Ishikawa (cell line): ENCODE measurements around the gene TP53BP1.

Experiments used
- CEBPB ChIP-seq: IDR thresholded peaks from 2 replicates; pipeline ENCODE4 v1.6.1; 2012
- CREB1 ChIP-seq: IDR thresholded peaks from 2 replicates; pipeline ENCODE4 v1.6.1; 2012; ENCODE audit warnings: low read depth
- EGR1 ChIP-seq: IDR thresholded peaks from 2 replicates; pipeline ENCODE4 v1.6.1; 2012
- EP300 ChIP-seq: IDR thresholded peaks from 2 replicates; pipeline ENCODE4 v1.6.1; 2012; ENCODE audit warnings: borderline replicate concordance
- FOXM1 ChIP-seq: IDR thresholded peaks from 2 replicates; pipeline ENCODE4 v1.6.1; 2012; ENCODE audit warnings: low read depth, borderline replicate concordance
- MAX ChIP-seq: IDR thresholded peaks from 2 replicates; pipeline ENCODE4 v1.6.1; 2012
- NFIC ChIP-seq: IDR thresholded peaks from 2 replicates; pipeline ENCODE4 v1.6.1; 2012
- RAD21 ChIP-seq: IDR thresholded peaks from 2 replicates; pipeline ENCODE4 v1.6.1; 2012; ENCODE audit warnings: low read depth
- REST ChIP-seq: IDR thresholded peaks from 2 replicates; pipeline ENCODE4 v1.6.1; 2012; ENCODE audit warnings: low read depth, mild to moderate bottlenecking
- TAF1 ChIP-seq: IDR thresholded peaks from 2 replicates; pipeline ENCODE4 v1.6.1; 2012; ENCODE audit warnings: low read depth, mild to moderate bottlenecking
- TCF12 ChIP-seq: IDR thresholded peaks from 2 replicates; pipeline ENCODE4 v1.6.1; 2012; ENCODE audit warnings: low read depth
- TEAD4 ChIP-seq: IDR thresholded peaks from 2 replicates; pipeline ENCODE4 v1.6.1; 2012
- USF1 ChIP-seq: IDR thresholded peaks from 2 replicates; pipeline ENCODE4 v1.6.1; 2012
- YY1 ChIP-seq: IDR thresholded peaks from 2 replicates; pipeline ENCODE4 v1.6.1; 2012; ENCODE audit warnings: low read depth
- ZBTB7A ChIP-seq: IDR thresholded peaks from 2 replicates; pipeline ENCODE4 v1.6.1; 2012; ENCODE audit warnings: low read depth

TP53BP1 gene

GRCh38 chr15:43531018-43531670, 38.2 kb upstream of the TP53BP1 start:
- no peak for TF ChIP-seq TAF1
- TF ChIP-seq NFIC, result no peak
- no peak for TF ChIP-seq TCF12
- no peak for TF ChIP-seq CEBPB
- no peak for TF ChIP-seq REST

GRCh38 chr15:43529587-43530345, 36.8 kb upstream of the TP53BP1 start:
- TF ChIP-seq FOXM1 (no peak), TCF12 (no peak), NFIC (no peak), EP300 (no peak), CREB1 (no peak), ZBTB7A (no peak), YY1 (no peak), CEBPB (no peak), EGR1 (no peak), USF1 (no peak), REST (no peak), TEAD4 (no peak), TAF1 (no peak), MAX (no peak), RAD21 (no peak)

GRCh38 chr15:43529141-43529540, 36.2 kb upstream of the TP53BP1 start:
- no peak for TF ChIP-seq REST
- no peak for TF ChIP-seq YY1
- no peak for TF ChIP-seq TCF12
- no peak for TF ChIP-seq CREB1
- TF ChIP-seq RAD21, result no peak
- TF ChIP-seq TEAD4, result no peak
- no peak for TF ChIP-seq FOXM1
- TF ChIP-seq NFIC, result no peak
- TF ChIP-seq CEBPB, result no peak
- TF ChIP-seq ZBTB7A, result no peak
- no peak for TF ChIP-seq MAX
- no peak for TF ChIP-seq EP300
- TF ChIP-seq EGR1, result no peak
- no peak for TF ChIP-seq TAF1
- TF ChIP-seq USF1, result no peak

GRCh38 chr15:43528542-43529007, 35.6 kb upstream of the TP53BP1 start:
- TF ChIP-seq USF1 (no peak), MAX (no peak), CEBPB (no peak), EP300 (no peak), NFIC (no peak), CREB1 (no peak), EGR1 (no peak), TEAD4 (no peak), REST (no peak), FOXM1 (no peak), YY1 (no peak), RAD21 (no peak), ZBTB7A (no peak)
